ENCODE measurements around the gene FABP7. TPM values are rescaled to one million over a fixed set of nuclear protein-coding genes. Genes with fewer than 3 reads are reported as not detected.

Gene FABP7
- total and polyA plus RNA-seq, 2 experiments from 2014 or later: 6.6 to 15.7 TPM

- Mint-ChIP-seq H3K9me3 (no peaks in the 10 kb centered on the region; the same call in 2 of the 3 replicates), H3K27me3 (ENCODE audit: insufficient read depth, low read depth, poor library complexity) (no peaks in the 10 kb centered on the region), H3K4me1 (peaks cover 3% of the 10 kb centered on the region; the same call in 2 of the 3 replicates), H3K4me3 (no peak overlapping the region), H3K27ac (no peak overlapping the region), H3K36me3 (ENCODE audit: low read depth) (no peaks in the 10 kb centered on the region)
- H3K27ac ChIP-seq (ENCODE audit: low read depth): no peak overlapping the region
- no peaks in the 10 kb centered on the region for H3K79me2 ChIP-seq (replicated peaks; ENCODE audit: insufficient read depth)
- no peak for TF ChIP-seq ZNF462 (CRISPR knock-in tag; IDR thresholded peaks at IDR 0.05)
- no peak for TF ChIP-seq EZH2phosphoT487 (IDR thresholded peaks at IDR 0.05; ENCODE audit: unreplicated experiment)
- no peak for TF ChIP-seq NANOG (IDR thresholded peaks at IDR 0.05; ENCODE audit: borderline replicate concordance)
- no peak for TF ChIP-seq CREB1 (CRISPR knock-in tag; IDR thresholded peaks at IDR 0.05; ENCODE audit: low read depth)
- TF ChIP-seq ETS1 (IDR thresholded peaks at IDR 0.05): no peak
- TF ChIP-seq POLR2AphosphoS5 (IDR thresholded peaks at IDR 0.05; ENCODE audit: low read depth): no peak
- no peak for TF ChIP-seq EZH2 (IDR thresholded peaks at IDR 0.05; ENCODE audit: low read depth, unreplicated experiment)
- TF ChIP-seq JUNB (IDR thresholded peaks at IDR 0.05; ENCODE audit: unreplicated experiment): no peak
- TF ChIP-seq STAT1 (IDR thresholded peaks at IDR 0.05; ENCODE audit: unreplicated experiment): no peak
- TF ChIP-seq CTCF (conservative IDR thresholded peaks at IDR 0.05; ENCODE audit: low read depth in 2 of 2): no peak
- TF ChIP-seq ZNF331 (CRISPR knock-in tag; IDR thresholded peaks at IDR 0.05; ENCODE audit: low read depth): no peak
- TF ChIP-seq REST (IDR thresholded peaks at IDR 0.05; ENCODE audit: unreplicated experiment): no peak
- no peak for TF ChIP-seq ZNF114 (CRISPR knock-in tag; IDR thresholded peaks at IDR 0.05)
- no peak overlapping the region for H3K4me2 ChIP-seq
- ATAC-seq: no peak
- no peaks in the 10 kb centered on the region for H4K20me1 ChIP-seq (replicated peaks; ENCODE audit: insufficient read depth)
- H3K27me3 ChIP-seq (ENCODE audit: insufficient read depth): no peaks in the 10 kb centered on the region
- no peaks in the 10 kb centered on the region for H3K36me3 ChIP-seq (ENCODE audit: insufficient read depth)
- H3K4me3 ChIP-seq: no peak overlapping the region
- H3F3A ChIP-seq (replicated peaks; ENCODE audit: low read depth): no peaks in the 10 kb centered on the region
- no peak overlapping the region for H2AFZ ChIP-seq
- peaks cover 5% of the 10 kb centered on the region for H3K4me1 ChIP-seq (ENCODE audit: insufficient read depth)
- no peaks in the 10 kb centered on the region for H3K9me2 ChIP-seq (ENCODE audit: insufficient read depth)
- DNase-seq (ENCODE audit: low spot score): no peak
Observed at GRCh38 chr6:122740936-122741335, 38.6 kb upstream of the FABP7 start.

Data from GM23338 (cell line).